Activated naive CD8-positive, alpha-beta T cell treated with anti-CD3 and anti-CD28 coated beads, Interleukin-2, amount 50 U/mL, for 16 hours (primary cell): Measurements from ENCODE around the gene CWC27.

Source experiments
- DNase-seq: peaks from one replicate; pipeline ENCODE4 v3.0.0-alpha.2; 2020; ENCODE audit warnings: low read depth, low spot score

Gene CWC27

DNA sequence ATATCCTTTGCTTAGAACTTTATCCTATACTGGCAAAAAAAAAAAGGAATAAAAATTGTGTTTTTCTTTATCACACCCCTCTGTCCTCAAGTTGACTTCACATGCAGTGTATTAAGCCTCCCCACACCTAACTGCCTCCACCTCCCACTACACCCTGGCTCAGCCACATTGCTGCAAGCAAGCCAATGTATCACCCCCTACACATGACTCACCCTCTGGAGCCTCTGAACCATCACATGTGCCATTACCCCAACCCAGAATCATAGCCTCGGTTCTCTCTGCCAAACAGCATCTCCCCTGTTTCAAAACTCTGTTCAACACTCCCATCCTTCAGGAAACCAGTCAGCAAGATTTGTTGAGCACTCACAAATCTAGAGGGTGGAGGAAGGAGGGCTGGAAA, 209.0 kb downstream of the CWC27 start:
- DNase-seq: no peak

DNA sequence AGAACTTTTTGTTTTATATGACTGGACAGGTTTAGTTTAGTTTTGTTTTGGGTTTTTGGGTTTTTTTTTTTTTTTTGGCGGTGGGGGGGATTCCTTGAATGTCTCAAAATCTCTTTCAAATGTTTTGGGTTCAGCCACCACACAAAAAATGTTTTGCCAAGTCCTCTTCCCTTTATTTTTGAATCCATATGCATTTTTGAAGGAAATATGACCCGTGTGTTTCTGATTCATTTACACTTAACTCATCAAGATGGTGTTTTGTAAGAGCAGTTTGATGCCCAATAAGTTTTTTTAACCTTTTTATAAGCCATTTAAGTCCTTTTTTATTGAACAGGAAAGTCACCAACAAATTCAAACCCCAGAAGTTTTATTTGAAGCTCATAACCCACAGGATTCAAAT, 209.8 kb downstream of the CWC27 start:
- no peak for DNase-seq

DNA sequence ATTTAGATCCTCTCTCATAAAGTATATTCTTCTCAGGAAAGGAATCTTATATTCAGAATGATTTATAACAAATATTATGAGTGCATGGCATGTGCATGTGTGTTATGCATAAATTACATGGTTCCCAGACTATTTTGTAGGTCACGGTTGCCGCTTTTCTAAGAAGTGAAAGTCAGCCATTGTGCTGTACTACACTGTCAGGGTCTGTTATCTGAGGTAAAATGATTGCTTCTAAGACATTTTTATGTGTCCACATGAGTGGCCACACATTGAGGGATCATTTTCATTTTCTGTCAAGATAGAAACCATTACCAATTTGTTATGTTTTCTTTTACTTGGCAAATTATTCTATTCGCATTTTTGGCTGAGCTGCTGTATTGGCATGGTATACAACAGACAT, 210.8 kb downstream of the CWC27 start:
- DNase-seq: no peak

DNA sequence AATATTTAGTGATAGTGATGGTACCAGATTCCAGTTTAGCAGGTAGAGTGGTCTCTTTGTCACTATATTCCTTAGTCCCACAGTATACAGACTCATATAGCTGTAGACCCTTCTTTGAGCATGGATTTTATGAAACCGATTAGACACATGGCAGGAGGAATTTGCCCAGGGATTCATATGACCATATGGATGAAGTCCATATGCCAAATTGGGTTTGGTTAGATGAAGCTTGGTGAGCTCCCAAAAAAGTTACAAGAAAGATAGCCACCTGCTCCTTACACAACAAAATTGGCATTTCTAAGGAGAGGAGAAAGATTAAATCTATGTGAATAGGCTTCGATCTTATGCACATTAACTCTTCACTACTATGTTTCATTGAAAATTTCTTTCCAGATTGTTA, 211.4 kb downstream of the CWC27 start:
- DNase-seq: no peak

DNA sequence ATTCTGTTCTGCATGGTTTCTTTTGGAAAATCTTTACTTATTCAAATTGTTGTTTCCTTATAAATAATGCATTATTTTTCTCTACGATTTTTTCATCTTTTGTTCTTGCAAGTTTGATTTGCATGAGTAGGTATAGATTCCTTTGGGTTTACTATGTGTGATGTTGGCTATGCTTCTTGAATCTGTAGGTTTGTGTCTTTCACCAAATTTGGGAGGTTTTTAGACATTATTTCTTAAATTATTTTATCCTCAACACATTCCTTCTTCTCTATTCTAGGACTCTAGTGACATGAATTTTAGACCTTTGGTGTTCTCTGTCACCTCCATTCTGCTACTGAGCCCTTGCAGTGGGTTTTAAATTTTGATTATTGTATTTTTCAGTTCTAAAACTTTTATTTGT, 219.0 kb downstream of the CWC27 start:
- DNase-seq: no peak

DNA sequence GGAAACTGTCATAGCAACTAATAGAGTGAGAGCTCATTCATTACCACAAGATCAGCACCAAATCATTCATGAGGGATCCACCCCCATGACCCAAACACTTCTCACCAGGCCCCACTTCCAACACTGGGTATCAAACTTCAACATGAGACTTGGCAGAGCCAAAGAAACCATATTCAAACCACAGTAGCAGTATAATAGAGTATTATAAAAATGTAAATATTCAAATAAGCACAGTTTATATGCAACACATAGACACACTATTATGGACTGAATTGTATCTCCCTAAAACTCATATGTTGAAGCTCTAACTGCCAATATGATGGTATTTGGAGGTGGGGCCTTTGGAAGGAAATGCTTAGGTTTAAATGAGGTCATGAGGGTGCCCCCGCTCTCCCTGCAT, 240.5 kb downstream of the CWC27 start:
- DNase-seq: no peak

DNA sequence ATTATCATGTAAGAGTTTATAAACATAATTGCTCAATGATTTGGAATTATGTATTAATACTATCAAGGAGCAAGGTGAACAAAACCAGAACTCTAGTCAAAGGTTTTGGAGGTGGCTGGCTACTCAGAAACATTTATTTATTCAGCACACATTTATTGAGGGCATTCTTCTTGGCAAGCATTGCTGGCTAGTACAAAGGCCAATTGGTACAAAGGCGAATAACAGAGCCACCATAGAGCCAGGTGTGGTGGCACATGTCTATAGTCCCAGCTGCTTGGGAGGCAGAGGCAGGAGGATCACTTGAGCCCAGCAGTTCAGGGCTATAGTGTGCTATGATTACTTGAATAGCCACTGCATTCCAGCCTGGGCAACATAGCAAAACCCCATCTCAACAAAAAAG, 242.1 kb downstream of the CWC27 start:
- DNase-seq: no peak

DNA sequence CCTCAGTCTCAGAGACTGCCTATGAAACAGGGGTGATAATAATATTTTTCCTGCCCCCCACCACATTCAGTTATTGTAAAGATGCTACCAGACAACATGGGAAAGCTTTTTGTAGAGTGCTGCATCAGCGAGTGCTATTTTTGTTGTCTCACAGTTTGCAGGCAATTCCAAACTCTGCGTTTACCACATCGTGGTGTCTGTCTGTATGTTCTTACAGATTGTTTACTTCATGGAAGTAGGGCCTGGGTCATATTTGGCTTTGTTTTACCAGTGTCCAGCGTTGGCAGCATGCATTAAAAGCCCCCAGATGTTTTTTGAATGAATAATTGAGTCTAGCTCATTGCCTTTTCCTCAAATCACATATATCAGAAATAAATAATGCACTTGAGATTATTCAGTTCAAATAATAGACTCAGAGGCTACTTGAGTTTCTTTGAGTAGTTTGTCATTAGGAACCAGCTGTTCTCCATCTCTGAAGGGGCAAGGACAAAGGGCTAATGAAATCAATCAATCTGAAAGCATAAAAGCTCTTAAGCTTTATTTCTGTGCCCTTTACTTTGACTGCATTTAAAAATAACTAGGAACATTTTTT, 243.7 kb downstream of the CWC27 start:
- no peak for DNase-seq

DNA sequence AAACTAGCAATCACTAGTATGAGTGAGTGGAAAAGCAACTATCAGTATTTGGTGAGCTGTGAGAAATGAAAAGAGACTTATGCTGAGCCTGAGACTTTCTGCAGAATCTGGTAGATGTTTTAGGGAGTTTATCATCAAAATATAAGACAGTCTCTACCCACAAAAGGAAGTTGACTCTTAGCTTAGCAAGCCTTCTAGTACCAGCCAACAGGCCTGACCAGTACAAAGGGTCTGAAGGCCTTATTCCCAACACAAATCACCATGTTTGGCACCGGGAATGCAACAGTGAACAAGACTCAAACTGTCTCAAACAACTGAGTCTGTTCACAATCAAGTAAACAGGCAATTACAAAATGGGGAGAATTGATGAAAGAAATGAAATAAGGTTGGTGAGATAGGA, 244.4 kb downstream of the CWC27 start:
- no peak for DNase-seq

DNA sequence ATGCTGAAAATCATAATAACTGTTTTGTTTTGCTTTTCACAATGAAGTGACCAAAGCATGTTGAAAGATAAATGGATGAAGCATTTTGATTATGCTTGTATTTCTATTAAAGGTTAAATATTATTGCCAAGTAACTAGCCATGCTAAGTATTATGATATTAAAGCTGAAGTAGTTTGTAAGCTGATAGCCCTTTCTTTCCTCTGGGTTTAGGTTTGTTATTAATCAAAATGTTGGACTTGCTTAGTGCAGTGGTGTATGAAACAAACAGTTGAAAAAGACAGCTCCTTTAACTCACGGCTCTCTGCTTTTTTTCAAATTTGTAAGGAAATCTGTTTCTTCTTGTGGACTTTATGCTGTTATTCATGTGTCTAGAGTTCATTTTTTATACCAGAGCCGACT, 246.0 kb downstream of the CWC27 start:
- DNase-seq: no peak

DNA sequence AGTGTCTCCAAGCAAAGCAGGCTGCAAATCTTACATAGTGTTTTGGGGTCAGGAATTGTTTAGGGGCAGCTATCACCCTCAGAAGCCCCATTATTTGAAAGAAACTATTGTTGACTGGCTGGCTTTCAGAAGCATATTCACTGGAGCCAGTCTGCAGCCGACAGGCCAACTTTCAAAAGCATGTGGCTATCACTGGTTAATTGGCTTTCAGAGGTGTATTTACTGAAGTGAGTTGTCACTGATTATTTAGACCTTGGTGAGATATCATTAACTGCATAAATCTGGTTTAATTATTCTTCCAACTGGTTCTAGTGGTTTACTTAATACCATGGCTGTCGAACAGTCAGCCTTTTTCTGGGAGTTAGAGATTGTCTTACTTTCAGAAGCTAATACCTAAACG, 247.0 kb downstream of the CWC27 start:
- no peak for DNase-seq

DNA sequence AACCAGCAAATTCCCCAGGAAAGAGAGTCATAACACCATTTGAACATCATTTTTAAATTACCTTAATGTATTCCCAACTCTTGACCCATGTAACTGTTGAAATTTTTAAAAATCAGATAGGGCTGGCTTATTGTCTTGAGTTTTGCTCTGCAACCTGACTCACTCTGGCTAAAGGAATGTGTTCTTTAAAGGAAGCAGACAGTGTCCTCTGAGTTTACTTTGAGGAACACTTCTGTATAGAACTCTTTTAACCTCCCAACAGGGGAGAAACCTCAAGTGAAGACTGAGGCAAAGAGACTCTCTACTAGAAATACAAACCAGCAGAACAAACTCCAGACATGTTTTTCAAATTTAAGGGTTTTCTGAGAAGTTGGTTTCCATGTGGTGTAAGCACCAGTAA, 248.9 kb downstream of the CWC27 start:
- DNase-seq: no peak

DNA sequence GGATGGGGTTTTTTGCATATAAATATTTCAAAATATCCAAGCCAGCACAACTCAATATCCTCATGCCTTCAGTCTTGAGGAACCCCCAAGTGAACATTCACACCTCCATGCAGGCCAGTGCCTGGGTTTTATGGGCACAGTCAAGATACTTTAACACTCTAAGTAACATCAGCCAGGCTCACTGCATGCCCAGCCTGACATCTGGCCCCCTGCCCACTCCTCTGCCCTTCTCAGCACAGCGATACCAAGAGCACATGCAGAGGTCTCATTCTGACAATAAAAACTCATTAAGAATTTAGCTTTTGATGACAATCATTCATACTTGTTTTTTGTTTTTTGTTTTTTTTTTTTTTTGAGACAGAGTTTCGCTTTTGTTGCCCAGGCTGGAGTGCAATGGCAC, 250.0 kb downstream of the CWC27 start:
- DNase-seq: no peak

DNA sequence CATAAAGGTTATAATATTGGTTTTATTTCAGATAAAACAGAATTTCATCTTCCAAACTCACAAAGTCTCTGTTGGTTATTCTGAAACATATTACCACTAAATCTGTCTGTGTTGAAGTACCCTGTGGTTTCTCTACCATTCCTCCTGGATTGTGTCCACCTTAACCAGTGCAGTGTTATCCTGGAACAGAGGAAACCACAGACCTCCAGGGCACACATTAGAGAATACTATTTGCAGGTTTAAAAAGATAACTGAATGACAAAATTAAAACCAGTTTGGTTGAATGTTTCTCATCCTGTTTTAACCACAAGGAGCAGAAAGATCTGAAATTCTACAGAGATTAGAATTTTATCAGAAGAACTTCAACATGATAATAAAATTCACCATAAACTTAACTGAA, 251.8 kb downstream of the CWC27 start:
- DNase-seq: no peak

DNA sequence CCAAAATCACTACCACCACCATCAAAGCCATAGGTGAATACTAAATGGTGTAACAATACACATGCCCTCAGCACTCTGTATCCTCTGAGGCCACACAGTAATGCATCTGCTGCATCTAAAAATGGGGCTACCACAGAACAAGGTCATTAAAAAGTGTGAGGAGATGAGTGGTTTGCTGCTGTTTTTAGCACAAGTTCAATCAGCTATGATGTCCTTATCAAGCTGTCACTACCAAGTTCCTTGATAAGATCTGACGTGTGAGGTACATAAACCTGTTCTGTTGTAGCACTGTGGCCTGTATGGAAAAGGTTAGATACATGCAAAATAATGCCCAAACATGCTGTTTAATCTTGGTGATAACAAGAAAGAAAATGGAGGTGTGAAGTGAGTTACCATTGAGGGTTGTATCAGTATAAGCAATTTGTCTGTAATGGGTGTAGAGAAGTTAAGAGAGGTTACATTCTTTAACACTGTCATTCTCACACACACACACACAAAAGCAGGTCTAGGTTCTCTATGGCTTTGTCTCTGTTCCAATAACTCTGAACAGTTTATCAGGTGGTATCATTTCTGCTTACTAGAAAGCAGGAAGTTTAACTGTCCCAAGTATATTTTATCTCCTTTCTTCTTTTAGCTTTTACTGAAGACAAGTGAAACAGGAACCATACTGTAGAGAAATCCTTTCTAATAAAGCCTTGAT, 252.9 kb downstream of the CWC27 start:
- no peak for DNase-seq

DNA sequence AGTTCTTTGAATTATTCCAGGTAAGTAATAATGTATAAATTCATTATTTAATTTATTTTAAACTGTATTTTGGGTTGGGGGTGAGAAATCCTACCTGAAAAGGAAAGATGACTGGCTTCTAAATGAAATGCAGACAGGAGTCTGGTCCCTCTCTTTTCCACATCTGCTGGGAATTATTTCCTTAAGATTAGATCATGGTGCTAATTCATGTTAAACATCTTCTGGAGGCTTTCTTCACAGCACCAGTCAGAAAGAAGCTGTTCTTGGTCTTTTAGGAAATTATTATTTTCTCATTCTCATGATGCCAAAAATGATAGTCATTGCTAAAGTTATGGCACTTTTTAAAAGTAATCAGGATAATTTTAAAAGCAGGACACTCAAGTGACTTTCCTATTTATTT, 254.2 kb downstream of the CWC27 start:
- no peak for DNase-seq

DNA sequence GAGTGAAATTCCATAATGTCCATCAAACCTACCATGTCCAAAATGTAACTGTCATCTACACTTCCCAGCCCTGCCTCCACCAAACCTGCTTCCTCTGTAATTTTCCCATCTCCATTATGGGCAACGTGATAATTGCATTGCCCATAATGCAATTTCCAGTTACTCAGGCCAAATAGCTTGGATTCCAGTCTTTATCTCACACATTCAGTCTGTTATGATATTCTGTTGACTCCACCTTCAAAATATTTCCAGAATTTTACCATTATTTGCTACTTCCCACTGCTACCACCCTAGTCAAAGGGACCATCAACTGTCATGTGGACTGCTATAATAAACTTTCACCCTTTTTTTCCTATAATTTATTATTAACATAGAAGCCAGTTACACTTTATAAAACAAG, 256.0 kb downstream of the CWC27 start:
- no peak for DNase-seq

DNA sequence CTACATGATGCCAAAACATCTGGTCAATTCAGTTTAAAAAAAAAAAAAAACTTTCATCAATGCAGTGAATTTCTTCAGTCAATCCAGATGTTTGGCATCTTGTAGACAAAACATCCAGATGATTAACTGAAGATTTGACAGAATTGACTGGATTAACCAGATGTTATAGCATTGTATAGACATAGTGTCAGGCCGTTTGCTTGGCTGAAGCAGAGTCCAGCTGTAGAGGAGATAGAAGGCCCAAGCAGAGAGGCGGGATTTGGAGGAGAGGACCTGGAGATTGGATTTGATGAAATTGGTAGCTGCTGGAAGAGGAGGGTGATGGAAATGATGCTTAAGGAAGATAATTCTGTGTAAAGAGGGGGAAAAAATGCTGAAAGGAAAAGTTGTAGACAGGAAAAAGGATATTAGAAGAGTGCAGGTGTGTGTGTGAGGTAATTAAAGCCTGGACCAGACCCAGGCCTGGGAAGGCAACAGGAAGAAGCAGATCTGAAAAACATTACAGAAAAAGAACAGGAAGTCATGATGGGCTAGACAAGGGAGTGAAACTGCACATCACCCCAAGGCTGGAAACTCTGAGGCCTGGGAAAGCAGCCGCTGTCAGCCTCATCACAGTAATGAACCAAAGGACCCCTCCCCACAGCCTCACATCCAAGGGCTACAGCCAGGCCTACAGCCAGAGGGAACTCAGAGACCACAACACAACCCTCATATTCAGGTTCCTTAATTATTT, 258.3 kb downstream of the CWC27 start:
- no peak for DNase-seq

DNA sequence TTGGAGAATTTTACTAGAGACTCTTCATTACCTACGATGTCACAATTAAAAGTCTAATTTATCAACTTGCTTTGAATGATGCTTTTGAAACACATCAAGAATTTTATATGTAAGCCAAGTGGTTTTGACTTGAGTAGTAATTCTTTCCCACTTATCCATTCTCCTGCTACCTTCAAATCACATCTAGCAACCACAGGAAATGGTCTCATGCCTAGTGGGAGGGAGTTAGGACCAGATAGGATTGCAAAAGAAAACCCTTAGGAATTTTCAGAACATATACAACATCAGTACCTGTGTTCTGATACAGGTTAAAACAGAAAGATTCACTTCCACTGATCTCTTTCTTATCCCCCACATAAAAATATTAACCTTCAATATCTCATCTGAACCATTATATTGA, 260.4 kb downstream of the CWC27 start:
- DNase-seq: no peak

DNA sequence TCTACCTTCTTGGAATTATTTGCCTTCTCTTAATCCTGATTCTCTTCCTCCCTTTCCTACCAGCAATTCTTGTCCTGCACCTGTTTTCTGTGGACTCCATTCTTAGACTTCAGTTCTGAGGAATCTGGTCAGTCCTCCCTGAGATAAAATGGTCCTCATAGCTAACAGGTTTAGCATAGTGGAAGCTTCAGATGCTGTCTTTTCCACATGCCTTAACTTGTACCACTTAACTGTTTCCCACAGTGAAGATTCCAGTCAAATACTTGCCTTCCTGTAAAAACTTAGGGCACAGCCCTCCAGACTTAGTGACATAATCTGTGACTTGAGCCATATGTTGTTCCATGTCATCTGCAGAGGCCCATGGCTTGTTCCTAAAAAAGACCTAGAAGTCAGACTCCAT, 261.3 kb downstream of the CWC27 start:
- no peak for DNase-seq

DNA sequence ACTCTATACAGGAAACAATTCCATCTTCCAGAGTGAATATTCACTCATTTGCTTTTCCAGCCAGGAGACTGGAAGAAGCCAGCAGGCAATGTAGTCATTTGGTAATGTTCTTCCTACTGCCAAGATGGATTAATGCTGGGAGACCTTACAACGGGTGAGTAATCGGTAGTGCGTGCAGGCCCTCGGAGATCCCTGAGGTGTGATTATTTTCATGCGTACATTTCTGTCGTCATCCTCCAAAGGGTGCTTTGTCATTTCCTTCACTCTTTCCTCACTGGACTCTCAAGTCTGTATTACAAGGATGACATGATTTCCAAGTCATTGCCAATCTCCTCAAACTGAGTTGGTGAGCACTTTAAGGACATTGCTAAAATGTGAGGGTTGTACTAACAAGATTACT, 263.5 kb downstream of the CWC27 start:
- DNase-seq: no peak

DNA sequence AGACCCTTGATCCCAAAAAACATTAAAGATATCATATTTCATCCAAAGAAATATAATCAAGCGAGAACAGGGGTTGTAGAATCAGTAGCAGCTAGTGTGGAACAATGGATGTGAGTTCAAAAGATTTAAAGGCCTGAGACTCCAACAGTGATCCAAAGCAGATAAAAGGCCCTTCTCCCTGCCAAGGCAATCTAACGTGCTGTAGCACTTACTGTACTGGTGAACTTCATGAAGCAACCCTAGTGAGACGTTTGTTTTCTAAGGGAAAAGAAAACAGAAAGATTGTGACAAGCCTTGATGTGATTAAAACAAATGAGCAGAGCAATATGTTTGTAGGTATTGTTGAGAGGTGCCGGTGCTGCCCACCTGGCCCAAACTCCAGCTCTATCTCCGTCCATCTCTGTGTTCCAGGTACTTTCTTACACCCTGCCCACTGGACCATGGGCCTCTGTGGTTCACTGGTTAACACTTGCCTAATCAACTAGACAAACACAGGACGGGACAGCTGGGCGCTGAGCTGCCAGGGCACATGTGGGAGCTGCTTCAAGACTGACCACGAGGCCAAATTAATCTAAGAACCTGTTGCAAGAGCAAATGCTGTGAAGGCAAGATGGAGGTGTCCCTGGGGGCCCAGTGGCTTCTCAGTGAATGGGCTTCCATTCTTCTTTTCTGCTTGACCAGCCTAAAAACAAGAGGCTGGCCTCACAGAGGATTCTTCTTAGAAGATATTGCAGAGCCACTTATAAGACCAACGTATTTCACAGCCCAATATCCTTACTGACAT, 265.5 kb downstream of the CWC27 start:
- DNase-seq: no peak
